VCaP (cell line): Measurements from ENCODE around the gene DOK6.

Source experiments
- H3K27ac ChIP-seq: fragments of 450-650 bp; 2 replicates; pipeline ENCODE4 v1.5.1; 2017
- TF ChIP-seq, protein P1 (sequence below): fragments of 450-650 bp; conservative IDR thresholded peaks from 2 replicates; pipeline ENCODE4 v1.5.1; 2017; ENCODE audit warnings: mild to moderate bottlenecking, moderate library complexity

The DOK6 gene

DNA sequence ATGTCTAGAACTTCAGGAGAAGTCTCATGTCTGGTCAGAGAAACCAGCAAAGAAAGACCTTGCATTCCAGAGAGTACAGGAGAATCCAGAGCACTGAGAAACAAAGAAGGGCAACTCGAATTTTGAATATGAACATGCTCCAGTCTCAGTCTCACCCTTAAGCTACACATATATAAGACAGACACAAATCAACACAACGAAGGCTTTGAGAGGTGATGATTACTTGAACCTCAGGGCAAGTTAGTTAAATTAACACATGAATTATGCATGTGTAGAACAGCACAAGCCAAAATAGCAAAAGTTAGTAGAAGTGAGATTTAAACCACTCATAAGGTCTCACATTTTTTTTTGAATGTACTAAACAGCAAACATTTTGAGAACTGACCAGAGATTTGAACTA lies 29.0 kb upstream of the DOK6 start:
- H3K27ac ChIP-seq: no peak overlapping the region
- TF ChIP-seq, protein P1, sequence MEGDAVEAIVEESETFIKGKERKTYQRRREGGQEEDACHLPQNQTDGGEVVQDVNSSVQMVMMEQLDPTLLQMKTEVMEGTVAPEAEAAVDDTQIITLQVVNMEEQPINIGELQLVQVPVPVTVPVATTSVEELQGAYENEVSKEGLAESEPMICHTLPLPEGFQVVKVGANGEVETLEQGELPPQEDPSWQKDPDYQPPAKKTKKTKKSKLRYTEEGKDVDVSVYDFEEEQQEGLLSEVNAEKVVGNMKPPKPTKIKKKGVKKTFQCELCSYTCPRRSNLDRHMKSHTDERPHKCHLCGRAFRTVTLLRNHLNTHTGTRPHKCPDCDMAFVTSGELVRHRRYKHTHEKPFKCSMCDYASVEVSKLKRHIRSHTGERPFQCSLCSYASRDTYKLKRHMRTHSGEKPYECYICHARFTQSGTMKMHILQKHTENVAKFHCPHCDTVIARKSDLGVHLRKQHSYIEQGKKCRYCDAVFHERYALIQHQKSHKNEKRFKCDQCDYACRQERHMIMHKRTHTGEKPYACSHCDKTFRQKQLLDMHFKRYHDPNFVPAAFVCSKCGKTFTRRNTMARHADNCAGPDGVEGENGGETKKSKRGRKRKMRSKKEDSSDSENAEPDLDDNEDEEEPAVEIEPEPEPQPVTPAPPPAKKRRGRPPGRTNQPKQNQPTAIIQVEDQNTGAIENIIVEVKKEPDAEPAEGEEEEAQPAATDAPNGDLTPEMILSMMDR: no peak

GRCh38 chr18:69380324-69380723 lies 20.4 kb upstream of the DOK6 start:
- H3K27ac ChIP-seq: no peak overlapping the region
- TF ChIP-seq, protein P1: no peak

- TF ChIP-seq, protein P1: no peak
- H3K27ac ChIP-seq: no peak overlapping the region
Measured at GRCh38 chr18:69383186-69383585, 17.5 kb upstream of the DOK6 start.

GRCh38 chr18:69387186-69387585 lies 13.5 kb upstream of the DOK6 start:
- TF ChIP-seq, protein P1: no peak
- no peak overlapping the region for H3K27ac ChIP-seq

DNA sequence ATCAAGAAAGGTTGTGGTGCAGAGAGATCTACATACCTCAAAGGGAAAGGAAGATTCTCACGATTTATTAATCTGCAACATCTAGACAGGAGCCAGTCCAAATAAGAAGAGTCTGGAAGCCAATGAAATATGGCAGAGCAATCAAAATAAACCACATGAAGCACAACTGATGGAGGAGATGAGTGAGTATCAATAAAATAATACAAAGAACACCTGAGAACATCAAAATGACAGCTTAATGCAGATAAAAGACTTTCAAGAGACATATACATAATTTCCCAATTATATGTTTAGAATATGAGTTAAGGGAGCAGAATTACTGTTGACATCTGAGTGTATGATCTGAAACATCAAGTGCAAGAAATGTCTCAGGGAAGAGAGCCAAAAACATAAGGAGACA lies 12.5 kb upstream of the DOK6 start:
- TF ChIP-seq, protein P1: no peak
- H3K27ac ChIP-seq: no peak overlapping the region

- TF ChIP-seq, protein P1: no peak
Measured at GRCh38 chr18:69397096-69397495, 3.6 kb upstream of the DOK6 start.

DNA sequence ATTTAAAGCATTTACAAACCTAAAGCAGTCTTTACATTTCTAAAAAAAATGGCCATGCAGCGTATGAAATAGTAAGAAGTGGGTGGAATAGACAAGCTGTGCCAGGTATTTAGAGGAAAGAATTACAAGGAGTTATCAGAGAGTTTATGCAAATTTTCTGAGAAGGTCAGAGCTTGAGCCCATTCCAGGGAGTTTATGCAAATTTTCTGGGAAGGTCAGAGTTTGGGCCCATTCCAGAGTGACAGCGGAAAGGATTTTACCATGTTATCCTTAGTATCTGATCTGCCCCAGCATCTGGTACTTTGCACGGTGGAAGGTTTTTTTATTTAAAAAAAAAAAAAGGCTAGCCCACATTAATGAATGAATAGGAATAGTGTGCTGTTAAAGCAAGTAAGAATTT lies 1.4 kb upstream of the DOK6 start:
- H3K27ac ChIP-seq: no peak overlapping the region
- TF ChIP-seq, protein P1: no peak

More at GRCh38 chr18:69397096-69397495, 3.6 kb upstream of the DOK6 start:
- H3K27ac ChIP-seq: no peak overlapping the region

- TF ChIP-seq, protein P1: no peak
- H3K27ac ChIP-seq: no peak overlapping the region
Measured at GRCh38 chr18:69400976-69401225, 213 bp downstream of the DOK6 start.
